H1 (cell line): ENCODE data around the gene GLI1. TPM values are rescaled to one million over a fixed set of nuclear protein-coding genes. Genes with fewer than 3 reads are reported as not detected.

Experiments used
- BACH1 ChIP-seq: IDR thresholded peaks from 2 replicates; pipeline ENCODE4 v1.6.1; 2012; ENCODE audit warnings: low read length, improper control_type of control experiment
- CTBP2 ChIP-seq: IDR thresholded peaks from 2 replicates; pipeline ENCODE4 v1.7.0; 2011; ENCODE audit warnings: borderline replicate concordance, mild to moderate bottlenecking, moderate library complexity, mixed read lengths, low read length; ENCODE audit not compliant: insufficient read depth, insufficient read length
- EZH2 ChIP-seq: fragments of 200-600 bp; sonication (generic); IDR thresholded peaks from 2 replicates; pipeline ENCODE4 v1.7.1; 2012; ENCODE audit warnings: low read depth, mild to moderate bottlenecking, moderate library complexity, low read length, inconsistent platforms; ENCODE audit not compliant: severe bottlenecking
- GABPA ChIP-seq: IDR thresholded peaks from 2 replicates; pipeline ENCODE4 v1.6.1; 2011; ENCODE audit warnings: mild to moderate bottlenecking, low read length, moderate library complexity, borderline replicate concordance; ENCODE audit not compliant: insufficient read depth
- JUN ChIP-seq: IDR thresholded peaks from 2 replicates; pipeline ENCODE4 v1.6.1; 2011; ENCODE audit warnings: low read depth, mild to moderate bottlenecking, improper control_type of control experiment, low read length
- JUND ChIP-seq: IDR thresholded peaks from 2 replicates; pipeline ENCODE4 v1.6.1; 2011; ENCODE audit warnings: mild to moderate bottlenecking, improper control_type of control experiment, low read length
- MAFK ChIP-seq: IDR thresholded peaks from 2 replicates; pipeline ENCODE4 v1.6.1; 2012; ENCODE audit warnings: low read depth, mild to moderate bottlenecking, improper control_type of control experiment, low read length
- MAX ChIP-seq: IDR thresholded peaks from 2 replicates; pipeline ENCODE4 v1.6.1; 2012; ENCODE audit warnings: inconsistent platforms
- POLR2A ChIP-seq, 2 experiments: IDR thresholded peaks; 1 replicate in 1 of 2; 2 replicates in 1 of 2; pipeline ENCODE4 v1.6.1; 2011; ENCODE audit warnings: low read depth in 2 of 2, low read length in 2 of 2, mild to moderate bottlenecking in 2 of 2; ENCODE audit errors: control extremely low read depth in 1 of 2
- RBBP5 ChIP-seq: IDR thresholded peaks from 2 replicates; pipeline ENCODE4 v1.7.1; 2012; ENCODE audit warnings: low read depth, mild to moderate bottlenecking, inconsistent platforms, low read length, moderate library complexity, borderline replicate concordance
- RFX5 ChIP-seq: IDR thresholded peaks from 2 replicates; pipeline ENCODE4 v1.6.1; 2011; ENCODE audit warnings: low read depth, low read length, improper control_type of control experiment, borderline replicate concordance
- RNF2 ChIP-seq: fragments of 200-900, 300-1000 bp; sonication (generic); IDR thresholded peaks from 2 replicates; pipeline ENCODE4 v1.7.1; 2016; ENCODE audit warnings: borderline replicate concordance, low read depth, mild to moderate bottlenecking, antibody characterized with exemption, low read length; ENCODE audit not compliant: poor library complexity, severe bottlenecking; ENCODE audit errors: missing control alignments
- SIN3A ChIP-seq, 2 experiments: IDR thresholded peaks in 1 of 2; conservative IDR thresholded peaks in 1 of 2; 2 replicates each; pipeline ENCODE4 v1.6.1; 2011 to 2012; ENCODE audit warnings: low read length in 2 of 2, improper control_type of control experiment in 1 of 2, low read depth in 1 of 2, mild to moderate bottlenecking in 1 of 2
- SIX5 ChIP-seq: IDR thresholded peaks from 2 replicates; pipeline ENCODE4 v1.6.1; 2011; ENCODE audit warnings: mild to moderate bottlenecking, low read depth, low read length
- SRF ChIP-seq: IDR thresholded peaks from 2 replicates; pipeline ENCODE4 v1.6.1; 2011; ENCODE audit warnings: mild to moderate bottlenecking, low read depth, low read length, moderate library complexity
- TCF12 ChIP-seq: IDR thresholded peaks from 2 replicates; pipeline ENCODE4 v1.6.1; 2011; ENCODE audit warnings: low read depth, mild to moderate bottlenecking, low read length
- ZNF274 ChIP-seq: IDR thresholded peaks from 2 replicates; pipeline ENCODE4 v1.7.0; 2012; ENCODE audit warnings: low read length, borderline replicate concordance; ENCODE audit errors: extremely low read depth
- polyA plus RNA-seq, 7 experiments: library from polyadenylated mRNA; depleted of rRNA in 3 of 7; stranded (reverse) in 5 of 7; unstranded in 2 of 7; fragments of >200 nt in 5 of 7; fragments of 200-250 nt in 2 of 7; gene quantifications; 1 replicate in 5 of 7; 2 replicates in 1 of 7; 4 replicates in 1 of 7; pipeline versions ENCODE4 v1.2.1 to v1.2.3, GENCODE V29; 2011 to 2013; ENCODE audit warnings: missing spikeins in 2 of 7, mixed read lengths in 2 of 7
- total RNA-seq: library from RNA; stranded (reverse); fragmentation: NEBNext Ultra II Directional; extraction: Animal tissue kit (Norgen Biotek cat#: 25700); gene quantifications from 2 replicates; pipeline ENCODE4 v1.2.1, GENCODE V29; 2021
- TF ChIP-seq, protein P1 (sequence below), 3 experiments: IDR thresholded peaks; 1 replicate in 2 of 3; 2 replicates in 1 of 3; pipeline versions ENCODE4 v1.5.1 to v1.6.1; 2011; ENCODE audit warnings: low read length in 3 of 3, mild to moderate bottlenecking in 3 of 3, inconsistent platforms in 2 of 3, low read depth in 1 of 3, moderate library complexity in 1 of 3; ENCODE audit not compliant: insufficient read depth in 1 of 3; ENCODE audit errors: control extremely low read depth in 1 of 3
- TF ChIP-seq, protein P2 (sequence below): IDR thresholded peaks from 2 replicates; pipeline ENCODE4 v1.6.1; 2012; ENCODE audit warnings: low read length, inconsistent platforms

Gene GLI1
- total and polyA plus RNA-seq, 2 of the 8 experiments (the other 6 are each of a cell fraction or from before 2014, with no cell fraction given) = 23.5 to 25.3 TPM

DNA sequence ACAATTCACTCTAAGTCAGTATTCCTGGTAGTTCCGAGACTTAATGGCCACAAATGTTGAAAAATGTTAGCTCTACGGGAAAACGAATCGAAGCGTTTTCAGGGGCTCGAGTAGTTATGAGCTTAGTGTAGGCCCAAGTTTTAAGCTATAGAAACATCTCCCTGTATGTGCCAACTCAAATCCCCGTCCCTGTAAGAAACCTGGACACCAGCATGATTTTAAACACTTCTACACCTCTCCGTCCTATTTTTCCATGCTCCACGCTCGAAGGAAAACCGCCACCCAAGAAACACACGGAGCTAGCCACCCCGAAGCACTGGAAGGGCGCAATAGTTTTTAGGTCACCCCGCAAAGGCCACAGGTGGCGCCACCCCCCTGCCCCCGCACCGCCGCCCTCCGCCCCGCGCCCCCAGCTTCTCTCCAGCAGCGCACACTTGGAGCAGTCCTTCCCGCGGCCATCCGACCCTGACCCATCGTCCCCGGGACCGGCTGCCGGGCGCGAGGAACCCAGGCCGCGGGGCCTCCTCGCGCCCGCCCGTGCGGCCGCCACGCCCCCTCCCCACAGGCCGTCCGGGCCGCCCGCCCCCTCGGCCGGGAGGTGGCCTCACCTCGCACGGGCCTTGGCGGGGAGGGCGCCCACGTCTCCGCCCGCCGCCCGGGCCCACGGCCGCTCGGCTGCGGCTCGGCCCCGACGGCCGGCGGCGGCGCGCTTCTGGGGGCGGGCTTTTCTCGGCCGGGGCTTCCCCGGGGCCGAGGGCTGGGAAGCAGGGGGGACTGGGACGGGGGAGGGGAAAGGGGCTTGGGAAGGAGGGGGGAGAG, 29.3 kb upstream of the GLI1 start (continued):
- TF ChIP-seq, protein P1, sequence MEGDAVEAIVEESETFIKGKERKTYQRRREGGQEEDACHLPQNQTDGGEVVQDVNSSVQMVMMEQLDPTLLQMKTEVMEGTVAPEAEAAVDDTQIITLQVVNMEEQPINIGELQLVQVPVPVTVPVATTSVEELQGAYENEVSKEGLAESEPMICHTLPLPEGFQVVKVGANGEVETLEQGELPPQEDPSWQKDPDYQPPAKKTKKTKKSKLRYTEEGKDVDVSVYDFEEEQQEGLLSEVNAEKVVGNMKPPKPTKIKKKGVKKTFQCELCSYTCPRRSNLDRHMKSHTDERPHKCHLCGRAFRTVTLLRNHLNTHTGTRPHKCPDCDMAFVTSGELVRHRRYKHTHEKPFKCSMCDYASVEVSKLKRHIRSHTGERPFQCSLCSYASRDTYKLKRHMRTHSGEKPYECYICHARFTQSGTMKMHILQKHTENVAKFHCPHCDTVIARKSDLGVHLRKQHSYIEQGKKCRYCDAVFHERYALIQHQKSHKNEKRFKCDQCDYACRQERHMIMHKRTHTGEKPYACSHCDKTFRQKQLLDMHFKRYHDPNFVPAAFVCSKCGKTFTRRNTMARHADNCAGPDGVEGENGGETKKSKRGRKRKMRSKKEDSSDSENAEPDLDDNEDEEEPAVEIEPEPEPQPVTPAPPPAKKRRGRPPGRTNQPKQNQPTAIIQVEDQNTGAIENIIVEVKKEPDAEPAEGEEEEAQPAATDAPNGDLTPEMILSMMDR (IDR thresholded peaks at IDR 0.05; ENCODE audit: control extremely low read depth in 1 of 3, insufficient read depth in 1 of 3, low read depth in 1 of 3, low read length in 3 of 3) = no peak
- TF ChIP-seq POLR2A (IDR thresholded peaks at IDR 0.05; ENCODE audit: control extremely low read depth in 1 of 2, low read depth in 2 of 2, low read length in 2 of 2) (peak; percentile 56 to 69; a peak in 2 of 3 replicates), EZH2 (no peak), JUN (no peak), SIX5 (no peak), RNF2 (no peak), JUND (no peak), RFX5 (no peak), TCF12 (no peak), SIN3A (conservative IDR thresholded peaks at IDR 0.05 in 1 of 2, IDR thresholded peaks at IDR 0.05 in 1 of 2; ENCODE audit: low read depth in 1 of 2, low read length in 2 of 2) (0 out of 4 replicates have a peak, but pooled peaks of 1 of the 2 experiments have one; percentile 44), RBBP5 (no peak), GABPA (no peak), CTBP2 (no peak), SRF (no peak), MAX (no peak), BACH1 (no peak), MAFK (no peak), ZNF274 (no peak)
- TF ChIP-seq, protein P2, sequence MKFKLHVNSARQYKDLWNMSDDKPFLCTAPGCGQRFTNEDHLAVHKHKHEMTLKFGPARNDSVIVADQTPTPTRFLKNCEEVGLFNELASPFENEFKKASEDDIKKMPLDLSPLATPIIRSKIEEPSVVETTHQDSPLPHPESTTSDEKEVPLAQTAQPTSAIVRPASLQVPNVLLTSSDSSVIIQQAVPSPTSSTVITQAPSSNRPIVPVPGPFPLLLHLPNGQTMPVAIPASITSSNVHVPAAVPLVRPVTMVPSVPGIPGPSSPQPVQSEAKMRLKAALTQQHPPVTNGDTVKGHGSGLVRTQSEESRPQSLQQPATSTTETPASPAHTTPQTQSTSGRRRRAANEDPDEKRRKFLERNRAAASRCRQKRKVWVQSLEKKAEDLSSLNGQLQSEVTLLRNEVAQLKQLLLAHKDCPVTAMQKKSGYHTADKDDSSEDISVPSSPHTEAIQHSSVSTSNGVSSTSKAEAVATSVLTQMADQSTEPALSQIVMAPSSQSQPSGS = no peak
